Femur (tissue), 1 donor: ENCODE data around the gene ABI3.

Experiments
- DNase-seq: peaks from one replicate; pipeline ENCODE4 v3.0.0-alpha.2; 2017

ABI3 gene

DNA sequence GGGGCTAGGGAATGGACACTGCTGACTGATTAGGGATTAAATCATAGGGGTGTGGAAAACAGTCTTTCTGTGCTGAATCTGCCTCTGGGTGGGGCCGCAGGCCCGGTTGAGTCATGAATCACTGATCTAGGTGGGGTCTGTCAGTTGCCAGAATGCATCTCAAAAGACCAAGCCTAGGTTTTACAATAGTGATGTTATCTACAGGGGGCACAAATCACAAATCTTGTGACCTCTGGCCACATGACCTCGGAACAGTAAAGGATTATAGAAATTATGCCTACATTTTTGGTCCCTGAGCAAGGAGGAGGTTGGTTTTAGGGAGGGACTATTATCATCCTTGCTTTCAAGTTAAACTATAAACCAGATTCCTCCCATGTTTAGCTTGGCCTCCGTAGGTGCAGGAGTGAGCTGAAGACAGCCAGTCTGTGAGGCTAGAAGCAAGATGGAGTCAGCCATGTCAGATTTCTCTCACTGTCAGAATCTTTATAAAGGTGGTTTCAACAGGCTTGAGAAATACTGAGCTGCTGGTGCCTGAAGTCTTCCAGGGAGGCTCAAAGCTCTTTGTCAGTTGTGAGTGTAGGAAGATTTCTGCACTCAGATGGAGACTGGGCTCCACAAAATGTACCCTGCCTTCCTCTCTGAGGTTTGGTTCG, 13.0 kb upstream of the ABI3 start:
- DNase-seq: no peak

DNA sequence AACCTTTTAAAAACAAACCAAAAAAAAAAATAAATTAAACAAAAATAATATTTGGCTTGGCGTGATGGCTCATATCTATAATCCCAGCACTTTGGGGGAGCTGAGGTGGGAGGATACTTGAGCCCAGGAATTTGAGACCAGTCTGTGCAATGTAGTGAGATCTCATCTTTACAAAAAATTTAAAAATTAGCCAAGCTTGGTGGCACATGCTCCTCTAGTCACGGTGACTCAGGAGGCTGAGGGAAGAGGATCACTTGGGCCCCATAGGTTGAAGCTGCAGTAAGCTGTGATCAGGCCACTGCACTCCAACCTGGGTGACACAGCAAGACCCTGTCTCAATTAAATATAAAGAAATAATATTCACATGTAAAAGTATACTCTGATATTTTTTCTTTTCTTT, 12.3 kb upstream of the ABI3 start:
- DNase-seq: no peak

GRCh38 chr17:49200423-49201083, 10.0 kb upstream of the ABI3 start:
- no peak for DNase-seq

DNA sequence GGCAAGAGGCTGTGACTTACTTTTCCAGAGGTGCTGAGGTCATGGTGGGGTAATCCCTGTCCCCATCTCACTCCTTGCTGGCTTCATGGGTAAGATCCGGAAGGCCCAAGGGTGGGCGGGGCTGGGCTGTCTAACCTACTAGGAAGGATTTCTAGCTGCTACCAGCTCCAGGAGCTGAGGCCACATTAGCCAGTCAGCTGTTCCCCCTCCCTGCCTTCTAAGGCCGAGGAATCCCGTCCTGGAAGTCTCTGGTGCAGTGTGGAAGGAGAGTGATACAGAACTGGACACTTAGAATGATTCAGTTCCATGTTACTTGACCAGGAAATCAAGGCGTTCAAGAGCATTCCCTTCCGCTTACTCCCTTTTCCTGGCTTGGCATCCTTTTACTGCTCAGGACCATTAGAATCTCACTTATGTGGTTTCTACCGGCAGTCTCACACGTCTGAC, 9.0 kb upstream of the ABI3 start:
- no peak for DNase-seq

GRCh38 chr17:49203796-49204195, 6.7 kb upstream of the ABI3 start:
- DNase-seq: no peak

GRCh38 chr17:49204516-49204915, 6.0 kb upstream of the ABI3 start:
- DNase-seq: no peak

- no peak for DNase-seq
Observed at GRCh38 chr17:49209061-49209571, 1.4 kb upstream of the ABI3 start.

GRCh38 chr17:49213399-49213798, 2.9 kb downstream of the ABI3 start:
- no peak for DNase-seq

- no peak for DNase-seq
Observed at GRCh38 chr17:49213847-49214246, 3.3 kb downstream of the ABI3 start.

DNA sequence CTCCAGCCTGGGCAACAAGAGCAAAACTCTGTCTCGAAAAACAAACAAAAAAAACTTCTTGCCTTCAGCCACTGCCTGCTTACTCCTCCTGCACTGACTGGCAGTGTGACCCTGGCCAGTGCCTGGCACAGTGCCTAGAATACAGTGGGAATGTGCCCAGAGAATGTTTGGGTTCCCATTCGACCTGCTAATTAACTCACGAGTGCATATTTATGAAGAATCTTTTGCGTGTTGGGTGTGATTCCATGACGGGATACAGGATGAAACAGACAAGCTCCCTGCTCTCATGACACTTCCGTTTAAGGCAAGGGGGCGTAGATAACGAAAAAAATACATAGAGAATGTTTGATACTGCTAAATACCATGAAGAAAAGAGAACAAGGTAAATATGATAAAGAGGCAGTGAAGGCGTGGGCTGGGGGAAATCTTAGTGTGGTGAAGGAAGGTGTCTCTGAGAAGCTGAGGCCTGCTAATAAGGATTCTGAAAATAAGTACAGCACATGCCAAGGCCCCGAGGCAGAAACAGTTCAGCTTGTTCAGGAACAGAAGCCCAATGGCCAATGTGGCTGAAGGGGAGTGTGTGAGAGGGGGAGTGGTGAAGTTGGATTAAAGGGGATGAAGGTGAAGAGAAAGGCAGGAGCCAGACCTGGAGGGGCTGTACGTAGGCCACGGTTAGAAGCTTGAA, 4.3 kb downstream of the ABI3 start:
- peak; percentile 50 for DNase-seq

DNA sequence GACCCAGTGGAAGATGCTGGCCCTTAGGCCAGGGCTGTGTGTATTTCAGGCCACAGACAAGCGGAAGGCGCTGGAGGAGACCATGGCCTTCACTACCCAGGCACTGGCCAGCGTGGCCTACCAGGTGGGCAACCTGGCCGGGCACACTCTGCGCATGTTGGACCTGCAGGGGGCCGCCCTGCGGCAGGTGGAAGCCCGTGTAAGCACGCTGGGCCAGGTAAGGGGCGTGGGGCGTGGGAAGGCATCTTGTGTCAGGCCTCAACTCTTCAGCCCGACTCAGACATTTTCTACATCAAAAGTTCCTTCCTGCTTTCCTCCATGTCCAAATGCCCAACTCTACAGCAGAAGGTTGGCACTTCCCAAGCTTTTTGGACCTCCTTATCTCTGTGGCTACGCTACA, 6.0 kb downstream of the ABI3 start:
- DNase-seq: no peak

GRCh38 chr17:49216953-49217650, 6.6 kb downstream of the ABI3 start:
- DNase-seq: no peak

DNA sequence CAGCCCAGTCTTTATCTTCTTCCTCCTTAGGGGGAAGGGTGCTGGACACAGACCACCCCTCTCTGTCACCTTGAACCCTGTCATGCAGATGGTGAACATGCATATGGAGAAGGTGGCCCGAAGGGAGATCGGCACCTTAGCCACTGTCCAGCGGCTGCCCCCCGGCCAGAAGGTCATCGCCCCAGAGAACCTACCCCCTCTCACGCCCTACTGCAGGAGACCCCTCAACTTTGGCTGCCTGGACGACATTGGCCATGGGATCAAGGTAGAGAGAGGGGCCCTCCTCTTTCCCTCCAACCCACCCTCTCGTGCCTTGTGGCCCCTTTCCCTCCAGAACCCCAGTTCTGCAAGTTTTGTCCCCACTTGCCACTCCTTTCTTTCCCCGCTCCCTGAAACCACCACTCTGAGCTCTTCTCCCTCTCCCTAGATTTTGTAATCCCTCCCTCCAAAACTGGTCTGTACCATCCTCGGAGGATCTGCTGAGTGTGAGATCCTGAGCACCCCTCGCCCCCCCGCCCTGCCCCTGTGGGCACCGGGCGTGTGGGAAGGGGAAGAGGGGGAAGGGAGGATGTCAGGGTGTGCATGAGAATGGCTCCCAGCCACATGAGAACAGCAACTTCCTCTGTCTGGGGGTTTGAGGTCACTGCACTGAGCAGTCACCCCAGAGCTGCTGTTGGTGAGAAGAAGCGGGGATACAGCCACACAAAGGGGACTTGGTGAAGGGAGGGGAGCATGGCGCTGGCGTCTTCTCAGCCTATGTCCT, 7.3 kb downstream of the ABI3 start:
- DNase-seq: peak; percentile 61

DNA sequence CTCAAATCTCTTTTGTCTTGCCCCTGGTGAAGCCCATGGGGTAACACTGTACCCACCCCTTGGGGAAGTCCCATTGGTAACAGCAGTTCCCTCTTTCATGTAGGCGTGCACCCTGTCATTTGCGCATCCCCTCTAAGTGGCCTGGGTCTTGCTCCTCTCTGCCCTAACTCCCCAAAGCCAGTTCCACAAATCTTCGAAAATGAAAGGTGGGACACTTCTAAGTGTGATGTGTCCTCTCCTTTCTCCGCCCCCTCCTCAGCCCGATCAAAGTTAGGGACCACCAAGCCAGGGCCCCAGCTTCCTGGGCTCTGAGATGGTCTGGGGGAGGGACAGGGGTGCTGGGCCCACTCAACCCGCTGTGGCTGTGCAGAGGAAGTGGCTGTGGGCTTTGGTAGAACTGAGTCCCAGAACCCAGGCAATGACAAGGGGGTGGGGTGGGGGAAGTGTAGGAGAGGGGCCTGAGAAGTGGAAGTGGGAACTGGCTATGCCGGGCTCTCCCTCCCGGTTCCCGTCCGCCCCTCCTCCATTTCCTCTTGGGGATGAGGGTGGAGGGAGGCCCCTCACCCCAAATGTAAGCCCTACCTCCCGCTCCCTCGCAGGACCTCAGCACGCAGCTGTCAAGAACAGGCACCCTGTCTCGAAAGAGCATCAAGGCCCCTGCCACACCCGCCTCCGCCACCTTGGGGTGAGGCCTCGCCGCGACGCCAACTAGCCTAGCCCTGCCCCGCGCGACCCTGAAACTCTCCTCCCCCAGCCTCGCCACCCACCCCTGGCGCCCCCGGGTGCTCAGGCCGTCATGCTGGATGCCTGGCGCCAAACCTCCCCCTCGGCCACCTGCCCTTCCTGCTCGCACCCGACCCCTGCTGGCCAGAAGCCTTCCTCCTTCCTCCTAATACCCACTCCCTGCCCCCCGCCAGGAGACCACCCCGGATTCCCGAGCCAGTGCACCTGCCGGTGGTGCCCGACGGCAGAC, 8.7 kb downstream of the ABI3 start:
- DNase-seq: peak; percentile 45

DNA sequence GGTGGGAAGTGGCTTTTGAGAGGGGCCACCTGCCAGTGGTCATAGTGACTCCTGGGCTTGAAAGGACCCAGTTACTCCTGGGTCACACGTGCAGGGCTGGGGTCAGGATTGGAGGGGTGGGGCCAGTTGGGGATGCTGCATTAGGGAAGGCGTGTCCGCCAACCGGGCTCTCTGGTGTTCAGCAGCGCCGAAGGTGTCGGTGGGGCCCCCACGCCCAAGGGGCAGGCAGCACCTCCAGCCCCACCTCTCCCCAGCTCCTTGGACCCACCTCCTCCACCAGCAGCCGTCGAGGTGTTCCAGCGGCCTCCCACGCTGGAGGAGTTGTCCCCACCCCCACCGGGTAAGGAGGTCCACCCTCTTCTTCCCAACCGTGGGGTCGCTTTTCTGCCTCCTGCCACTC, 9.5 kb downstream of the ABI3 start:
- DNase-seq: peak; percentile 55

DNA sequence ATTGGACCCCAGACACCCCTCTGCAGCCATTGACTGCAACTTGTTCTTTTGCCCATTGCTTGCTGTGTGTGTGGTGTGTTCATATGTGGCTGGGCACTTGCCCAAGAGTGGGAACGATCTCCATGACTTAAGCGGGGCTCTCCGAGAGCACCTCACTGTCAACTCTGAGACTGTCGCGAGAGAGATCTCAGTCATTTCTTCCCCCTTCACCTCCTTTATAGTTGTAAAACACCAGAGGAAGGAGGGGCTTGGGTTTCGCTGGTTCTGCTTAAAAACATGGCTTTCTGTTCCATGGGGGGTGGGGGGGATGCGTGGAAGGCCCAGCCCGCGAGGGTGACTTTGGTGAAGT, 12.6 kb downstream of the ABI3 start:
- DNase-seq: no peak

DNA sequence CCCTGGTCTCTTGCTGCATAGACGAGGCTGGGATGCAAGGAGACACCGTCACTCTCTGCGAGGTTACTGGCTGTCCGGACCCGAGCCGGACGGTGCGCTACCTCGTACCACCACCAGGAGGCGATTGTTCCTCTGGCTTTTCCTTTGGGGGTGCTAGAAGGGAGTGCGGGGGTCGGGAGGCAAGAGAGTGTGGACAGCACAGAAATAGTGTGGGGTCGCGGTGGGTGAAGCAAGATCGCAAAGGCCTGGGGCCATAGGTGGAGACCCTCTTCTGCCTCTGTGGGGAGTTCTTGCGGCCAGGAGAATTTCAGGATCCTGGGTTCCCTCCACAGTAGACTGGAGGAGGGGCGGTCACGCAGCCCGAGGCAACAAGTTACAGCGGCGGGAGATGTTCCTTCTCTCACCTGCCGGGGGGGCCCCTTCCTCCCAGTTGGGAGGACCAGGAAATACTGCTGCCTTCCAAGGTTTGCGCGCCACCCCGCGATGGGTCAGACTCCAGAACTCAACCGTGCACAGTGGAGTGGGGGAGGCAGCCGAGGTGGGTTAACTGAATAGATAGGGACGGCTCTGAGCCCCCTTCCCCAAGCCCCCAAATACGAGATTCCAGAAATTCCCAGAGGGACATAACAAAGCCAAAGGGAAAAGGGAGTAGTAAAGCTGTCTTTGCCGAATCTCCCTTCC, 13.2 kb downstream of the ABI3 start:
- DNase-seq: peak; percentile 65

DNA sequence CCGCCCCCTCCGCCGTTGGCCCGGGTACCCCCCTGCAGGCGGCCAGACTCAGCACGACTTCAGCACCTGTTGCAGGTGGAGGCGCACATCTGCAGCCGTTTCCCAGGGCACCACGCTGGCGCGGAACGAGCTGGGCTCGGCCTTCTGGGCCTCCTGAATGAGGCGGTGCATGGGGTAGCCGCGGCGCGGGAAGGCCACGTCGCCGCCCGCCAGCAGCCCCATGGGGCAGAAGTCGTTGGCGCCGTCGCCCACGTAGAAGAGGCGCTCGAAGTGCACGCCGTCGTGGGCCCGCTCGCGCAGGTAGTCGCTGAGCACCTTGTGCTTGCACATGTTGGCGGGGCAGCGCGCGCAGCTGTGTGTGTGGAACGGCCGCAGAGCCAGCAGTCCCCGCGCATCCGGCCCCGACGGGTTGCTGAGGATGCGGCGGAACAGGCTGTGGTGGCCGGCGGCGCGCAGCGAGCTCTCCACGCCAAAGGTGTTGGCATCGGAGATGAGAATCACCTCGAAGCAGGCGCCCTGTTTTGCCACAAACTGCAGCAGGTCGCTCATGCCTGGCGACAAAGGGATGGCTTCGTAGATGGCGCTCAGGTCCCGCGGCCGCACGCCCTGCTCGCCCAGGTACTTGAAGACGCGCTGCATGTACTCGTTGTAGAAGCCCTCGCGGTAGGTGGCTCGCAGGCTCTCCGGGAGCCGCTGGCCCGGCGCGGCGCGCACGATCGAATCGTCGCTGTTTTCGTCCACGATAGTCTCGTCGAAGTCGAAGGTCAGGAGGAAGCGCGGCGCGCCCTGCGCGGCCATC, 13.9 kb downstream of the ABI3 start:
- no peak for DNase-seq

GRCh38 chr17:49224997-49225337, 14.5 kb downstream of the ABI3 start:
- no peak for DNase-seq
